GM18909 (cell line): ENCODE results near the gene CPLANE2.
A peak's percentile ranks its signal among the peaks of the same experiment; 100 is the strongest.
"Not testable (repeated sequence)": the region's sequence is repeated elsewhere in the genome, so short reads cannot be mapped to it uniquely, and the experiment has no call there.

Experiments used
- ATAC-seq: cut with Tn5 transposase; IDR thresholded peaks from one replicate; pipeline ENCODE4 v1.9.1; 2021; ENCODE audit warnings: mild to moderate bottlenecking; ENCODE audit not compliant: unreplicated experiment, poor library complexity

The CPLANE2 gene

GRCh38 chr1:16231331-16232315, 5.4 kb downstream of the CPLANE2 start:
- no peak for ATAC-seq

GRCh38 chr1:16230744-16231143, 6.2 kb downstream of the CPLANE2 start:
- no peak for ATAC-seq

GRCh38 chr1:16229976-16230740, 6.8 kb downstream of the CPLANE2 start:
- no peak for ATAC-seq

GRCh38 chr1:16226490-16227179, 10.3 kb downstream of the CPLANE2 start:
- no peak for ATAC-seq

- ATAC-seq, result no peak
These were observed 10.9 kb downstream of the CPLANE2 start for GRCh38 chr1:16226129-16226489.

- ATAC-seq, result no peak
These were observed 12.5 kb downstream of the CPLANE2 start for GRCh38 chr1:16224472-16224871.

- not testable (repeated sequence) for ATAC-seq
These were observed 14.3 kb downstream of the CPLANE2 start for GRCh38 chr1:16222716-16223115.

- ATAC-seq, result no peak
These were observed 15.5 kb downstream of the CPLANE2 start for GRCh38 chr1:16221499-16221898.

GRCh38 chr1:16219968-16220500, 16.9 kb downstream of the CPLANE2 start:
- no peak for ATAC-seq

GRCh38 chr1:16218674-16219071, 18.3 kb downstream of the CPLANE2 start:
- no peak for ATAC-seq

GRCh38 chr1:16218014-16218673, 18.8 kb downstream of the CPLANE2 start:
- no peak for ATAC-seq

GRCh38 chr1:16217061-16217785, 19.8 kb downstream of the CPLANE2 start:
- ATAC-seq, result peak; percentile 90

GRCh38 chr1:16215882-16216753, 20.9 kb downstream of the CPLANE2 start:
- no peak for ATAC-seq

- ATAC-seq, result not testable (repeated sequence)
These were observed 21.7 kb downstream of the CPLANE2 start for GRCh38 chr1:16215240-16215639.

- not testable (repeated sequence) for ATAC-seq
These were observed 23.4 kb downstream of the CPLANE2 start for GRCh38 chr1:16213544-16213943.

GRCh38 chr1:16213013-16213412, 24.0 kb downstream of the CPLANE2 start:
- ATAC-seq, result no peak

GRCh38 chr1:16212251-16212961, 24.6 kb downstream of the CPLANE2 start, which contains the start of gene ARHGEF19:
ARHGEF19 (minus strand) TSS chr1:16212652; CDS start chr1:16209054, 3,598 bp downstream.
- no peak for ATAC-seq

GRCh38 chr1:16211824-16212223, 25.2 kb downstream of the CPLANE2 start:
- no peak for ATAC-seq
